ENCODE measurements around the gene KRT5. TPM values are rescaled to one million over a fixed set of nuclear protein-coding genes. Genes with fewer than 3 reads are reported as not detected.
"Not testable (repeated sequence)": the region's sequence is repeated elsewhere in the genome, so short reads cannot be mapped to it uniquely, and the experiment has no call there.

Gene KRT5
- total RNA-seq, 2 donors from 2014 or later = 0.52 to 2.0 TPM

- H3K4me3 ChIP-seq = no peak overlapping the region
- DNase-seq (no peak), ATAC-seq (no peak)
- TF ChIP-seq CTCF (IDR thresholded peaks at IDR 0.05) = no peak
- TF ChIP-seq POLR2A (IDR thresholded peaks at IDR 0.05) = no peak
- intact Hi-C loops (cut with DNase I) = no loop called here
- H3K27ac ChIP-seq = no peak overlapping the region
- H3K4me1 ChIP-seq = no peaks in the 10 kb centered on the region
- no peaks in the 10 kb centered on the region for H3K36me3 ChIP-seq (replicated peaks in 1 of 2; ENCODE audit: insufficient read depth in 1 of 2, low read depth in 2 of 2)
- H3K9me3 ChIP-seq = no peaks in the 10 kb centered on the region
- no peaks in the 10 kb centered on the region for H3K27me3 ChIP-seq
- WGBS, 2 donors = 56 to 60% methylated on average over 3 of the region's 3 CpGs
These were observed 24.8 kb downstream of the KRT5 start for GRCh38 chr12:52495389-52495788.

GRCh38 chr12:52494518-52494917 is 25.7 kb downstream of the KRT5 start:
- H3K36me3 ChIP-seq (replicated peaks in 1 of 2; ENCODE audit: insufficient read depth in 1 of 2, low read depth in 2 of 2) = no peaks in the 10 kb centered on the region
- DNase-seq = peak in 2 of 4 donors; percentile 23 to 56
- intact Hi-C loops (cut with DNase I) = no loop called here
- TF ChIP-seq CTCF (IDR thresholded peaks at IDR 0.05) (no peak), POLR2A (IDR thresholded peaks at IDR 0.05) (no peak)
- no peaks in the 10 kb centered on the region for H3K4me1 ChIP-seq
- no peaks in the 10 kb centered on the region for H3K27me3 ChIP-seq
- no peaks in the 10 kb centered on the region for H3K9me3 ChIP-seq
- no peak for ATAC-seq
- WGBS, 2 donors = 63 to 69% methylated on average over 4 of the region's 4 CpGs
- H3K27ac ChIP-seq = no peak overlapping the region
- H3K4me3 ChIP-seq = no peak overlapping the region

GRCh38 chr12:52494100-52494499 is 26.1 kb downstream of the KRT5 start:
- no peak overlapping the region for H3K4me3 ChIP-seq
- H3K36me3 ChIP-seq (replicated peaks in 1 of 2; ENCODE audit: insufficient read depth in 1 of 2, low read depth in 2 of 2) = no peaks in the 10 kb centered on the region
- H3K4me1 ChIP-seq = no peaks in the 10 kb centered on the region
- no peaks in the 10 kb centered on the region for H3K9me3 ChIP-seq
- H3K27ac ChIP-seq = no peak overlapping the region
- WGBS, 2 donors = 58 to 77% methylated on average over 1 of the region's 1 CpG
- H3K27me3 ChIP-seq = no peaks in the 10 kb centered on the region
- no peak for ATAC-seq
- intact Hi-C loops (cut with DNase I) = no loop called here
- TF ChIP-seq POLR2A (IDR thresholded peaks at IDR 0.05) (no peak), CTCF (IDR thresholded peaks at IDR 0.05) (no peak)
- no peak for DNase-seq

- 74 to 89% methylated on average over 2 of the region's 2 CpGs for WGBS, 2 donors
- ATAC-seq = no peak
- H3K9me3 ChIP-seq = no peaks in the 10 kb centered on the region
- no peaks in the 10 kb centered on the region for H3K27me3 ChIP-seq
- TF ChIP-seq POLR2A (IDR thresholded peaks at IDR 0.05) (no peak), CTCF (IDR thresholded peaks at IDR 0.05) (no peak)
- H3K4me1 ChIP-seq = no peaks in the 10 kb centered on the region
- intact Hi-C loops (cut with DNase I) = no loop called here
- DNase-seq = no peak
- H3K36me3 ChIP-seq (replicated peaks in 1 of 2; ENCODE audit: insufficient read depth in 1 of 2, low read depth in 2 of 2) = no peaks in the 10 kb centered on the region
- no peak within 1 kb of the TSS for H3K27ac ChIP-seq
- no peak within 1 kb of the TSS for H3K4me3 ChIP-seq
These were observed 27.0 kb downstream of the KRT5 start, which contains the start of gene KRT6A for GRCh38 chr12:52493172-52493571. KRT6A (minus strand) TSS chr12:52493257; CDS start chr12:52493188, 69 bp downstream.

GRCh38 chr12:52492405-52492804 is 27.8 kb downstream of the KRT5 start:
- 83 to 88% methylated on average over 3 to 6 of the region's 6 CpGs for WGBS, 2 donors
- intact Hi-C loops (cut with DNase I); H3K27ac ChIP-seq; H3K27me3 ChIP-seq; DNase-seq; H3K9me3 ChIP-seq; H3K4me3 ChIP-seq; ATAC-seq; H3K4me1 ChIP-seq; H3K36me3 ChIP-seq (replicated peaks in 1 of 2; ENCODE audit: insufficient read depth in 1 of 2, low read depth in 2 of 2): not testable (repeated sequence)

- DNase-seq; H3K4me3 ChIP-seq; ATAC-seq; H3K36me3 ChIP-seq (replicated peaks in 1 of 2; ENCODE audit: insufficient read depth in 1 of 2, low read depth in 2 of 2); H3K27me3 ChIP-seq; intact Hi-C loops (cut with DNase I); H3K27ac ChIP-seq; H3K4me1 ChIP-seq; H3K9me3 ChIP-seq: not testable (repeated sequence)
- WGBS, 2 donors = 60 to 66% methylated on average over 8 of the region's 8 CpGs
These were observed 28.7 kb downstream of the KRT5 start for GRCh38 chr12:52491495-52491894.

Measured in body of pancreas (tissue), 4 donors.